Measurements from ENCODE around the gene TMEM151B. TPM values are rescaled to one million over a fixed set of nuclear protein-coding genes. Genes with fewer than 3 reads are reported as not detected.

TMEM151B gene
- polyA plus RNA-seq, 1 of the 3 experiments (the other 2 are of a cell fraction) = 0.05 TPM

DNA sequence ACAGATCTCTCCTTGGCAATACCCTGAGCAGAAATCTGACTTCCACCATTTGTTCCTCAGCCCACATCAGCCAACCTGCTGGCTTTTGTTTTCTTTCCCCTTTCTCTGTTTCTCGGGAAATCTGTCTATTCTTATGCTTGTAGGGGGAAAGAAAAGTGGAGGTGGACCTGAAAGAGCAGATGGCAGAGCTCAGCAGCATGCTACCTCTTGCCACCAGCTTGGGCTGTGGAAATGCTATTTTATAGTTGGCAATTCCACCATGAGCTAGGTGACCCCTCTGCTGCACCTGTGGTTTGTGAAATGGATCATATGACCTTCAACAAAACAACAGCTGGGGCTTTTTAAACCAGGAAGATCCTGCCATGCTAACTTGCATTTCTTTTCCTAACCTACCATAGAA is 65.4 kb downstream of the TMEM151B start:
- no peak overlapping the region for H3K27ac ChIP-seq (ENCODE audit: low read depth in 2 of 2, low read length in 1 of 2)
- H2AFZ ChIP-seq (ENCODE audit: low read depth) = no peak overlapping the region
- H3K9me2 ChIP-seq = no peaks in the 10 kb centered on the region
- H3K9me3 ChIP-seq = no peaks in the 10 kb centered on the region
- H3F3A ChIP-seq (replicated peaks; ENCODE audit: insufficient read depth) = no peaks in the 10 kb centered on the region
- H3K4me2 ChIP-seq = no peak overlapping the region
- peaks cover 0 to 11% of the 10 kb centered on the region in 2 experiments; a peak in 1 of 4 replicates for H3K4me1 ChIP-seq (ENCODE audit: control insufficient read depth in 1 of 2, insufficient read depth in 2 of 2, low read depth in 1 of 2, low read length in 1 of 2)
- no peak overlapping the region for H3K9ac ChIP-seq
- H3K4me3 ChIP-seq (ENCODE audit: low read depth in 2 of 2, low read length in 1 of 2) = no peak overlapping the region
- WGBS (ENCODE audit: low lambda C conversion rate) = 40% methylated on average over 1 of the region's 1 CpG
- ChIA-PET CTCF (interaction anchor here (1.3 to 10.2 kb wide), 7 partner anchors 9 to 104 kb away, joined by 3 to 220 read pairs (median 7); partner anchors contain the start of genes AARS2, NFKBIE and TMEM151B), POLR2A (interaction anchor here (0.8 kb wide), 1 partner anchor 66 kb away, joined by 3 read pairs; the partner anchor contains the start of gene TMEM151B)
- TF ChIP-seq, protein P1, sequence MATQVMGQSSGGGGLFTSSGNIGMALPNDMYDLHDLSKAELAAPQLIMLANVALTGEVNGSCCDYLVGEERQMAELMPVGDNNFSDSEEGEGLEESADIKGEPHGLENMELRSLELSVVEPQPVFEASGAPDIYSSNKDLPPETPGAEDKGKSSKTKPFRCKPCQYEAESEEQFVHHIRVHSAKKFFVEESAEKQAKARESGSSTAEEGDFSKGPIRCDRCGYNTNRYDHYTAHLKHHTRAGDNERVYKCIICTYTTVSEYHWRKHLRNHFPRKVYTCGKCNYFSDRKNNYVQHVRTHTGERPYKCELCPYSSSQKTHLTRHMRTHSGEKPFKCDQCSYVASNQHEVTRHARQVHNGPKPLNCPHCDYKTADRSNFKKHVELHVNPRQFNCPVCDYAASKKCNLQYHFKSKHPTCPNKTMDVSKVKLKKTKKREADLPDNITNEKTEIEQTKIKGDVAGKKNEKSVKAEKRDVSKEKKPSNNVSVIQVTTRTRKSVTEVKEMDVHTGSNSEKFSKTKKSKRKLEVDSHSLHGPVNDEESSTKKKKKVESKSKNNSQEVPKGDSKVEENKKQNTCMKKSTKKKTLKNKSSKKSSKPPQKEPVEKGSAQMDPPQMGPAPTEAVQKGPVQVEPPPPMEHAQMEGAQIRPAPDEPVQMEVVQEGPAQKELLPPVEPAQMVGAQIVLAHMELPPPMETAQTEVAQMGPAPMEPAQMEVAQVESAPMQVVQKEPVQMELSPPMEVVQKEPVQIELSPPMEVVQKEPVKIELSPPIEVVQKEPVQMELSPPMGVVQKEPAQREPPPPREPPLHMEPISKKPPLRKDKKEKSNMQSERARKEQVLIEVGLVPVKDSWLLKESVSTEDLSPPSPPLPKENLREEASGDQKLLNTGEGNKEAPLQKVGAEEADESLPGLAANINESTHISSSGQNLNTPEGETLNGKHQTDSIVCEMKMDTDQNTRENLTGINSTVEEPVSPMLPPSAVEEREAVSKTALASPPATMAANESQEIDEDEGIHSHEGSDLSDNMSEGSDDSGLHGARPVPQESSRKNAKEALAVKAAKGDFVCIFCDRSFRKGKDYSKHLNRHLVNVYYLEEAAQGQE (IDR thresholded peaks at IDR 0.05; ENCODE audit: low read depth, low read length) = no peak
- TF ChIP-seq NRF1 (IDR thresholded peaks at IDR 0.05; ENCODE audit: low read depth, low read length) (no peak), RAD21 (IDR thresholded peaks at IDR 0.05; ENCODE audit: low read length) (no peak), TEAD4 (IDR thresholded peaks at IDR 0.05; ENCODE audit: borderline replicate concordance, insufficient read depth) (no peak), CHD2 (IDR thresholded peaks at IDR 0.05; ENCODE audit: low read length, partially characterized antibody) (no peak)
- TF ChIP-seq, protein P2, sequence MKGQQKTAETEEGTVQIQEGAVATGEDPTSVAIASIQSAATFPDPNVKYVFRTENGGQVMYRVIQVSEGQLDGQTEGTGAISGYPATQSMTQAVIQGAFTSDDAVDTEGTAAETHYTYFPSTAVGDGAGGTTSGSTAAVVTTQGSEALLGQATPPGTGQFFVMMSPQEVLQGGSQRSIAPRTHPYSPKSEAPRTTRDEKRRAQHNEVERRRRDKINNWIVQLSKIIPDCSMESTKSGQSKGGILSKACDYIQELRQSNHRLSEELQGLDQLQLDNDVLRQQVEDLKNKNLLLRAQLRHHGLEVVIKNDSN (IDR thresholded peaks at IDR 0.05; ENCODE audit: borderline replicate concordance, low read depth) = no peak
- TF ChIP-seq, protein P3, sequence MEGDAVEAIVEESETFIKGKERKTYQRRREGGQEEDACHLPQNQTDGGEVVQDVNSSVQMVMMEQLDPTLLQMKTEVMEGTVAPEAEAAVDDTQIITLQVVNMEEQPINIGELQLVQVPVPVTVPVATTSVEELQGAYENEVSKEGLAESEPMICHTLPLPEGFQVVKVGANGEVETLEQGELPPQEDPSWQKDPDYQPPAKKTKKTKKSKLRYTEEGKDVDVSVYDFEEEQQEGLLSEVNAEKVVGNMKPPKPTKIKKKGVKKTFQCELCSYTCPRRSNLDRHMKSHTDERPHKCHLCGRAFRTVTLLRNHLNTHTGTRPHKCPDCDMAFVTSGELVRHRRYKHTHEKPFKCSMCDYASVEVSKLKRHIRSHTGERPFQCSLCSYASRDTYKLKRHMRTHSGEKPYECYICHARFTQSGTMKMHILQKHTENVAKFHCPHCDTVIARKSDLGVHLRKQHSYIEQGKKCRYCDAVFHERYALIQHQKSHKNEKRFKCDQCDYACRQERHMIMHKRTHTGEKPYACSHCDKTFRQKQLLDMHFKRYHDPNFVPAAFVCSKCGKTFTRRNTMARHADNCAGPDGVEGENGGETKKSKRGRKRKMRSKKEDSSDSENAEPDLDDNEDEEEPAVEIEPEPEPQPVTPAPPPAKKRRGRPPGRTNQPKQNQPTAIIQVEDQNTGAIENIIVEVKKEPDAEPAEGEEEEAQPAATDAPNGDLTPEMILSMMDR (IDR thresholded peaks at IDR 0.05) = no peak
- TF ChIP-seq, protein P4, sequence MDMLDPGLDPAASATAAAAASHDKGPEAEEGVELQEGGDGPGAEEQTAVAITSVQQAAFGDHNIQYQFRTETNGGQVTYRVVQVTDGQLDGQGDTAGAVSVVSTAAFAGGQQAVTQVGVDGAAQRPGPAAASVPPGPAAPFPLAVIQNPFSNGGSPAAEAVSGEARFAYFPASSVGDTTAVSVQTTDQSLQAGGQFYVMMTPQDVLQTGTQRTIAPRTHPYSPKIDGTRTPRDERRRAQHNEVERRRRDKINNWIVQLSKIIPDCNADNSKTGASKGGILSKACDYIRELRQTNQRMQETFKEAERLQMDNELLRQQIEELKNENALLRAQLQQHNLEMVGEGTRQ (IDR thresholded peaks at IDR 0.05; ENCODE audit: borderline replicate concordance, low read depth, low read length) = no peak
- H3K79me2 ChIP-seq (ENCODE audit: insufficient read depth) = no peaks in the 10 kb centered on the region
- no peak for DNase-seq
- H3K27me3 ChIP-seq (ENCODE audit: insufficient read depth) = peaks cover 22% of the 10 kb centered on the region
- H3K36me3 ChIP-seq (replicated peaks in 1 of 2; ENCODE audit: control insufficient read depth in 1 of 2, insufficient read depth in 2 of 2, low read length in 1 of 2) = no peaks in the 10 kb centered on the region
- H4K20me1 ChIP-seq (ENCODE audit: insufficient read depth) = no peaks in the 10 kb centered on the region
